ENCODE data around the gene SYNJ1. TPM values are rescaled to one million over a fixed set of nuclear protein-coding genes. Genes with fewer than 3 reads are reported as not detected.

Gene SYNJ1
- 4.2 and 10.0 TPM in 2 replicates for total RNA-seq

GRCh38 chr21:32727687-32728455 lies at the start of gene SYNJ1:
TSS of gene SYNJ1 (minus strand) at chr21:32728013. CDS start at chr21:32726895, 1,118 bp downstream.

GRCh38 chr21:32612075-32612998 lies 115.5 kb downstream of the SYNJ1 start, which contains the start of gene CFAP298:
TSS of gene CFAP298 (minus strand) at chr21:32612377. CDS start at chr21:32612243, 134 bp downstream.

GRCh38 chr21:32585042-32585710 lies 142.6 kb downstream of the SYNJ1 start, which contains the start of gene TCP10L:
TSS of gene TCP10L (minus strand) at chr21:32585523. CDS start at chr21:32584304, 1,219 bp downstream.

Other genes with a start within 250 kb of the SYNJ1 start
- not detected in 2 replicates for gene TCP10L, start 142.5 kb downstream of the SYNJ1 start, total RNA-seq
- gene CFAP298, start 115.6 kb downstream of the SYNJ1 start, total RNA-seq = 25.3 and 34.8 TPM in 2 replicates
- 22.4 and 36.8 TPM in 2 replicates for gene PAXBP1, start 43.7 kb upstream of the SYNJ1 start, total RNA-seq